ENCODE data around the gene SUPT3H. TPM values are rescaled to one million over a fixed set of nuclear protein-coding genes. Genes with fewer than 3 reads are reported as not detected.

Gene SUPT3H
- total RNA-seq, 4 donors from 2014 or later: 0.80 to 12.7 (median 3.0) TPM

DNA sequence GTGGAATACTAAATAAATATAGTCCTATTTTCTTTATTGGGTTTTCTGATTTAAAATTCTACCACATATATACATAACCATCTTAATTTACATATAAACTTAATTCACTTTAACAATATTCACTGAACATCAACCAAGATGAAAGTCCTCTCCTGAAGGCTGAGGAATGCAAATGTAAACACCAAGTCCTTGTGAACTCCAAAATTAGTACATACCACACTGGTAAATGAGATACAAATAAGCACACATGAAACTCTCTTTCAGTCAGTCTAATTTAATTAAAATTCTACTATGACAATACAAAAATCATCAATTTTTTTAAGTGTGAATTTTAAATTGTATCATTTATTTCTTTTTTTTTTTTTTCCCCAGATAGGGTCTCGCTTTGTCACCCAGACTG lies 254.7 kb downstream of the SUPT3H start:
- Histone ChIP-seq H3K36me3 (no peaks in the 10 kb centered on the region), H3K27me3 (no peaks in the 10 kb centered on the region), H3K4me3 (no peak overlapping the region), H3K4me1 (no peaks in the 10 kb centered on the region), H3K9me3 (no peaks in the 10 kb centered on the region), H3K27ac (no peak overlapping the region)
- 96 to 100% methylated on average over 1 of the region's 1 CpG for WGBS, 2 donors (ENCODE audit: low coverage in 1 of 2)
- intact Hi-C loops (cut with DNase I; ENCODE audit: low total_unique reads) (no loop called here), in situ Hi-C loops (cut with MboI; ENCODE audit: low pct_ligation_motif_present in 1 of 4, low pct_unique_long_range_greater_than_20kb in 1 of 4, low sequenced_read_pairs in 3 of 4) (no loop called here)
- no peak for TF ChIP-seq POLR2A (IDR thresholded peaks at IDR 0.05)
- TF ChIP-seq, protein P1, sequence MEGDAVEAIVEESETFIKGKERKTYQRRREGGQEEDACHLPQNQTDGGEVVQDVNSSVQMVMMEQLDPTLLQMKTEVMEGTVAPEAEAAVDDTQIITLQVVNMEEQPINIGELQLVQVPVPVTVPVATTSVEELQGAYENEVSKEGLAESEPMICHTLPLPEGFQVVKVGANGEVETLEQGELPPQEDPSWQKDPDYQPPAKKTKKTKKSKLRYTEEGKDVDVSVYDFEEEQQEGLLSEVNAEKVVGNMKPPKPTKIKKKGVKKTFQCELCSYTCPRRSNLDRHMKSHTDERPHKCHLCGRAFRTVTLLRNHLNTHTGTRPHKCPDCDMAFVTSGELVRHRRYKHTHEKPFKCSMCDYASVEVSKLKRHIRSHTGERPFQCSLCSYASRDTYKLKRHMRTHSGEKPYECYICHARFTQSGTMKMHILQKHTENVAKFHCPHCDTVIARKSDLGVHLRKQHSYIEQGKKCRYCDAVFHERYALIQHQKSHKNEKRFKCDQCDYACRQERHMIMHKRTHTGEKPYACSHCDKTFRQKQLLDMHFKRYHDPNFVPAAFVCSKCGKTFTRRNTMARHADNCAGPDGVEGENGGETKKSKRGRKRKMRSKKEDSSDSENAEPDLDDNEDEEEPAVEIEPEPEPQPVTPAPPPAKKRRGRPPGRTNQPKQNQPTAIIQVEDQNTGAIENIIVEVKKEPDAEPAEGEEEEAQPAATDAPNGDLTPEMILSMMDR (IDR thresholded peaks at IDR 0.05): no peak
- no peak for TF ChIP-seq EP300 (IDR thresholded peaks at IDR 0.05; ENCODE audit: low read depth)
- TF ChIP-seq POLR2AphosphoS5 (IDR thresholded peaks at IDR 0.05): no peak
- DNase-seq: no peak

DNA sequence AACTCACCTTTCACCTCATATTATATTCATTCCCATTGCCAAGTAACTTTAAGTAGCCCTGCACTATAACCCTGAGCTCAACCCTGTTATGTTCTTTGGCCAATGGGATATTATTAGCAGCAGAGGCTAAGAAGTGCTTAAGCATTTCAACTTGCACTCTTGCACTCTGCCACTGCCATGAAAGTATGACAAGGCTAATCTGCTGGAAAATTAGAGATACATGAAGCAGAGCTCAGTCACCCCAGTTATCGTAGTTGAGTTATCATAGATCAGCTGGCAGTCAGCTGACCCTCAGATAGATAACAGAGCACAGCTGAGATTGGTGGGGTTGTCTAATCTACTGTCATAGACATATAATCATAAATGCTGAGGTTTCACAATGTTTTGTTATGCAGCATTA lies 259.0 kb downstream of the SUPT3H start:
- Histone ChIP-seq H3K27me3 (no peaks in the 10 kb centered on the region), H3K27ac (no peak overlapping the region), H3K4me3 (no peak overlapping the region), H3K9me3 (no peaks in the 10 kb centered on the region), H3K4me1 (no peaks in the 10 kb centered on the region), H3K36me3 (no peaks in the 10 kb centered on the region)
- WGBS, 2 donors (ENCODE audit: low coverage in 1 of 2): 80 to 86% methylated on average over 1 of the region's 1 CpG
- intact Hi-C loops (cut with DNase I; ENCODE audit: low total_unique reads) (no loop called here), in situ Hi-C loops (cut with MboI; ENCODE audit: low pct_ligation_motif_present in 1 of 4, low pct_unique_long_range_greater_than_20kb in 1 of 4, low sequenced_read_pairs in 3 of 4) (no loop called here)
- TF ChIP-seq, protein P1 (IDR thresholded peaks at IDR 0.05): no peak
- TF ChIP-seq EP300 (IDR thresholded peaks at IDR 0.05; ENCODE audit: low read depth) (no peak), POLR2AphosphoS5 (IDR thresholded peaks at IDR 0.05) (no peak), POLR2A (IDR thresholded peaks at IDR 0.05) (no peak)
- DNase-seq: no peak

DNA sequence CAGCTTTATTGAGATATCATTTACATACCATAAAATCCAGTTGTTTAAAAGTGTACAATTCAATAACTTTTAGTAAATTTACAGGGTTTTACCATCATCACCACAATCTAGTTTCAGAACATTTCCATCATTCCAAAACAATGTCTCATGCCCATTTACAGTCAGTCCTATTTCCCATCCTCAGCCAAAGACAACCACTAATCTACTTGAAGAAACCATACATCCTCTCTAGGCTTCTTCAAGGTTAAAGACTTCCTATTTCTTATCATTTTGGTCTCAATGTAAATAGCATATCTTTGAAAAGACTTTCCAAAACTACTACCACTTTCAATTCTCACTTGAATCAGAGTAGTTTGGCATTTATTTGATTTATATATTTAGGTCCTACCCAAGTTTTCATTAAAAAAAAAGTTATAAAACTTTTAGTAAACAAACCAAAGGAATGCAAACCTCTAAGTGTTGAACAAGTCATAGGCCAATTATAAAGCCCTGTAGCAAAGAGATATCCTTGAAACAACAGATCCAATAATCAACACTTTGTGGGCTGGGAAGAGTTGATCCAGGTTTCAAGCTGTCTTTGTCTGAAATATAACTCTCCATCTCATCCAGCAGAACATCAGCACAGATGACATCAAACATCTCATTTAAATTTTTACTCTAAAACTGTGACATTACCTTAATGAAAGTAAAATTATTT lies 260.9 kb downstream of the SUPT3H start:
- intact Hi-C loops (cut with DNase I; ENCODE audit: low total_unique reads): no loop called here
- Histone ChIP-seq H3K27ac (no peak overlapping the region), H3K36me3 (no peaks in the 10 kb centered on the region), H3K4me1 (no peaks in the 10 kb centered on the region), H3K4me3 (no peak overlapping the region), H3K9me3 (no peaks in the 10 kb centered on the region), H3K27me3 (no peaks in the 10 kb centered on the region)
- TF ChIP-seq POLR2A (IDR thresholded peaks at IDR 0.05) (no peak), EP300 (IDR thresholded peaks at IDR 0.05; ENCODE audit: low read depth) (no peak), POLR2AphosphoS5 (IDR thresholded peaks at IDR 0.05) (no peak)
- TF ChIP-seq, protein P1 (IDR thresholded peaks at IDR 0.05): no peak
- in situ Hi-C loops (cut with MboI; ENCODE audit: low pct_ligation_motif_present in 1 of 4, low pct_unique_long_range_greater_than_20kb in 1 of 4, low sequenced_read_pairs in 3 of 4): no loop called here
- no peak for DNase-seq

DNA sequence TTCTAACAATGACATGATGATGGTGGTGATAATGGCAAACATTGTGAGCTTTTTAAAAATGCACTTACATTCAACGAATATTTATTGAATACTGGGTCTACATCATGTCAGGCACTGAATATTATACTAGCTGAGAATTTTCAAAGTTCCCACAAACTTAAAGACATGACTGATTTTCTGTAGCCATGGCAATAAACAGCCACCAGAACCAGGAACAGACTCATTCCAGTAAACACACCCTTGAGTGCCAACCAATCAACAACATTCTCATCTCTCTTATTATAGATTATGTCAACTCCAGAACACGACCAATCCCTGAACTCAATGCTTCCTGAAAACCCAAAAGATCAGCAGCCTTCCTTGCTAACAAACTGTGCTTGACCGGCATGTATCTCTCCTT lies 262.0 kb downstream of the SUPT3H start:
- WGBS, 2 donors (ENCODE audit: low coverage in 1 of 2): 60 to 94% methylated on average over 2 to 3 of the region's 3 CpGs
- Histone ChIP-seq H3K36me3 (no peaks in the 10 kb centered on the region), H3K27ac (no peak overlapping the region), H3K9me3 (no peaks in the 10 kb centered on the region), H3K27me3 (no peaks in the 10 kb centered on the region), H3K4me3 (no peak overlapping the region), H3K4me1 (no peaks in the 10 kb centered on the region)
- DNase-seq: no peak
- TF ChIP-seq, protein P1 (IDR thresholded peaks at IDR 0.05): no peak
- TF ChIP-seq EP300 (IDR thresholded peaks at IDR 0.05; ENCODE audit: low read depth): no peak
- no peak for TF ChIP-seq POLR2A (IDR thresholded peaks at IDR 0.05)
- no peak for TF ChIP-seq POLR2AphosphoS5 (IDR thresholded peaks at IDR 0.05)
- in situ Hi-C loops (cut with MboI; ENCODE audit: low pct_ligation_motif_present in 1 of 4, low pct_unique_long_range_greater_than_20kb in 1 of 4, low sequenced_read_pairs in 3 of 4) (no loop called here), intact Hi-C loops (cut with DNase I; ENCODE audit: low total_unique reads) (no loop called here)

All from transverse colon (tissue), 4 donors.